ENCODE data around the gene FIP1L1.
"Not testable (repeated sequence)": the region's sequence is repeated elsewhere in the genome, so short reads cannot be mapped to it uniquely, and the experiment has no call there.

The FIP1L1 gene

GRCh38 chr4:53377319-53378170, at the start of gene FIP1L1:
FIP1L1 (plus strand) TSS chr4:53377641; CDS start chr4:53377839, 198 bp downstream.
- peak; percentile 99 to 100 for DNase-seq

- DNase-seq, result not testable (repeated sequence)
Observed at GRCh38 chr4:53334916-53335315, 42.5 kb upstream of the FIP1L1 start.

GRCh38 chr4:53340145-53340544, 37.3 kb upstream of the FIP1L1 start:
- not testable (repeated sequence) for DNase-seq

- not testable (repeated sequence) for DNase-seq
Observed at GRCh38 chr4:53346392-53346791, 31.0 kb upstream of the FIP1L1 start.

- DNase-seq, result no peak
Observed at GRCh38 chr4:53346920-53347852, 30.3 kb upstream of the FIP1L1 start.

- DNase-seq, result no peak
Observed at GRCh38 chr4:53348046-53348445, 29.4 kb upstream of the FIP1L1 start.

- DNase-seq, result no peak
Observed at GRCh38 chr4:53349091-53349491, 28.4 kb upstream of the FIP1L1 start.

- DNase-seq, result no peak
Observed at GRCh38 chr4:53354012-53354722, 23.3 kb upstream of the FIP1L1 start.

GRCh38 chr4:53355930-53356521, 21.4 kb upstream of the FIP1L1 start:
- DNase-seq, result no peak

- no peak for DNase-seq
Observed at GRCh38 chr4:53361451-53361850, 16.0 kb upstream of the FIP1L1 start.

GRCh38 chr4:53362093-53362492, 15.3 kb upstream of the FIP1L1 start:
- DNase-seq, result no peak

- no peak for DNase-seq
Observed at GRCh38 chr4:53364624-53365023, 12.8 kb upstream of the FIP1L1 start.

- DNase-seq, result peak in 1 of 2 experiments; percentile 52
Observed at GRCh38 chr4:53365121-53365485, 12.3 kb upstream of the FIP1L1 start.

- peak; percentile 100 for DNase-seq
Observed at GRCh38 chr4:53365486-53366300, 11.7 kb upstream of the FIP1L1 start, which contains the start of gene SCFD2. SCFD2 (minus strand) TSS chr4:53366061.

- no peak for DNase-seq
Observed at GRCh38 chr4:53366301-53366716, 11.1 kb upstream of the FIP1L1 start.

- no peak for DNase-seq
Observed at GRCh38 chr4:53367721-53368120, 9.7 kb upstream of the FIP1L1 start.

- DNase-seq, result no peak
Observed at GRCh38 chr4:53371049-53371448, 6.4 kb upstream of the FIP1L1 start.

GRCh38 chr4:53371843-53372521, 5.5 kb upstream of the FIP1L1 start:
- DNase-seq, result no peak

GRCh38 chr4:53374777-53375258, 2.6 kb upstream of the FIP1L1 start:
- no peak for DNase-seq

- no peak for DNase-seq
Observed at GRCh38 chr4:53376900-53377299, 541 bp upstream of the FIP1L1 start.

GRCh38 chr4:53378171-53378482, 686 bp downstream of the FIP1L1 start:
- DNase-seq, result no peak
